Breast epithelium (tissue), 4 donors: ENCODE measurements around the gene FAM131C. TPM values are rescaled to one million over a fixed set of nuclear protein-coding genes. Genes with fewer than 3 reads are reported as not detected.
"Not testable (repeated sequence)": the region's sequence is repeated elsewhere in the genome, so short reads cannot be mapped to it uniquely, and the experiment has no call there.

Experiments used
- DNase-seq, 2 donors: peaks; one replicate each; pipeline ENCODE4 v3.0.0-alpha.2; 2019; ENCODE audit warnings: low spot score in 2 of 2
- H3K27ac ChIP-seq, 2 donors: fragments of 200-600 bp; sonication (generic) in 1 of 2; one replicate each; pipeline ENCODE4 v1.5.1; 2016 to 2019; ENCODE audit warnings: mild to moderate bottlenecking in 1 of 2
- H3K27me3 ChIP-seq, 2 donors: fragments of 200-600 bp; sonication (generic) in 1 of 2; one replicate each; pipeline versions ENCODE4 v1.5.1 to v1.6.0; 2017 to 2019; ENCODE audit warnings: control low read depth in 1 of 2, mild to moderate bottlenecking in 1 of 2
- H3K36me3 ChIP-seq: fragments of 200-600 bp; one replicate; pipeline ENCODE4 v1.5.1; 2019
- H3K4me1 ChIP-seq, 2 donors: fragments of 200-600 bp; sonication (generic); one replicate each; pipeline ENCODE4 v1.5.1; 2016 to 2019; ENCODE audit warnings: control low read depth in 1 of 2
- H3K4me3 ChIP-seq, 3 donors: fragments of 200-600 bp; sonication (generic); 1 replicate in 2 of 3; 2 replicates in 1 of 3; pipeline ENCODE4 v1.5.1; 2016 to 2019; ENCODE audit warnings: mild to moderate bottlenecking in 3 of 3, moderate library complexity in 2 of 3
- H3K9me3 ChIP-seq, 2 donors: fragments of 200-600 bp; sonication (generic) in 1 of 2; one replicate each; pipeline ENCODE4 v1.5.1; 2016 to 2019; ENCODE audit warnings: control low read depth in 1 of 2
- CTCF ChIP-seq, 3 donors: fragments of 450-650 bp; IDR thresholded peaks; one replicate each; pipeline ENCODE4 v1.5.1; 2016 to 2017; ENCODE audit warnings: antibody characterized with exemption in 3 of 3, mild to moderate bottlenecking in 3 of 3, moderate library complexity in 3 of 3
- POLR2A ChIP-seq: fragments of 450-650 bp; IDR thresholded peaks from one replicate; pipeline ENCODE4 v1.6.1; 2016; ENCODE audit warnings: antibody characterized with exemption, mild to moderate bottlenecking, moderate library complexity
- POLR2AphosphoS5 ChIP-seq, 3 donors: sonication (generic); formaldehyde crosslinking; IDR thresholded peaks; one replicate each; pipeline ENCODE4 v1.6.1; 2017; ENCODE audit warnings: antibody characterized with exemption in 3 of 3
- intact Hi-C: fragments of 100-400 bp; cut with DNase I; formaldehyde crosslinking; loops from one replicate; pipeline ENCODE4 v1.15.1; 2023; ENCODE audit warnings: low total_unique reads
- total RNA-seq, 3 donors: library from RNA; depleted of rRNA; stranded (reverse); fragments of >200 nt; gene quantifications; one replicate each; pipeline ENCODE4 v1.1.0, GENCODE V29; 2016

FAM131C gene
- total RNA-seq, 3 donors from 2014 or later, result not detected

DNA sequence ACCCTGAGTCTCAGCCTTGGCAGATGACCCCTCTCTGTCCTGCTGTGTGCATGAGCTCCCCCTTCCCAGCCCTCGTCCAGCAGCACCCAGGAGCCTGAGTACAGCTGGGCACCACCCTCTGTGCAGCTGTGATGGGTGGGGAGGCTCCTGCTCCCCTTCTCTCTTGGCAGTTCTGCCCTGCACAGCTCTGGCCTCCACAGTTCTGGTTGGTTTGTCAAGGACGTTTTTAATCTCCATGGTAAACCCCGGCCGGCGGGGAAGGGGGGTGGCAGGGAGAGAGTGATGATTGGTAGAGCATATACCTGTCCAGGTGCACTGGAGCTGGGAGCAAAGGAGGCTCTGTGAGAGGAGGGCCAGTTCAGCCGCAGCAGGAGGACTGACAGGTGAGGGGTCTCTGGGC lies 51.8 kb downstream of the FAM131C start, which contains the start of gene CLCNKA:
CLCNKA (plus strand) TSS at position 356 of the 400 bp plus-strand sequence. CDS start 584 bp downstream, outside the sequence.
- TF ChIP-seq CTCF (IDR thresholded peaks at IDR 0.05), result no peak
- TF ChIP-seq POLR2A, result no peak
- no peak for TF ChIP-seq POLR2AphosphoS5 (IDR thresholded peaks at IDR 0.05)
- no peak within 1 kb of the TSS for H3K27ac ChIP-seq
- intact Hi-C loops, result no loop called here
- no peak for DNase-seq
- no peaks in the 10 kb centered on the region for H3K9me3 ChIP-seq
- H3K36me3 ChIP-seq, result no peaks in the 10 kb centered on the region
- H3K4me1 ChIP-seq, result peaks cover 9 to 11% of the 10 kb centered on the region in 2 donors
- no peaks in the 10 kb centered on the region for H3K27me3 ChIP-seq
- no peak within 1 kb of the TSS for H3K4me3 ChIP-seq

DNA sequence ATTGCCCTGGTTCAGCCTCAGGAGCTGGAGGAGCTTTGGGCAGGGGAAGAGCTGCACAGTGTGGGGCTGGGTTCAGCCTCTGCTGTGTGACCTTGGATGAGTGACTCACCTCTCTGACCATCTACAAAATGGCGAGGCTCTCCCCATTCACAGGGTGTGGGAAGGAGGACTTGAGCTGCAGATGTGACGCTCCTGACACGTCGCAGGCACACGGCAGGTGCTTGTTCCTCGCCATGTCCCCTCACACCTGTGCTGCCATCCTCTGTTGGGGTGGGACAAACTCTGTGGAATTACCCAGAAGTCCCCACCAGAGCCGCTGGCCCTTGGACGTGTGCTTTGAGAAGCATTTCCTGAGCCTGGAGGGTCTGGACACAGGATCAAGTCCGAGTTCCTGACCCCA lies 52.6 kb downstream of the FAM131C start:
- H3K36me3 ChIP-seq, DNase-seq, H3K27ac ChIP-seq, H3K9me3 ChIP-seq, H3K27me3 ChIP-seq, intact Hi-C loops, H3K4me3 ChIP-seq: not testable (repeated sequence)
- H3K4me1 ChIP-seq, result peaks cover 9 to 11% of the 10 kb centered on the region in 2 donors

DNA sequence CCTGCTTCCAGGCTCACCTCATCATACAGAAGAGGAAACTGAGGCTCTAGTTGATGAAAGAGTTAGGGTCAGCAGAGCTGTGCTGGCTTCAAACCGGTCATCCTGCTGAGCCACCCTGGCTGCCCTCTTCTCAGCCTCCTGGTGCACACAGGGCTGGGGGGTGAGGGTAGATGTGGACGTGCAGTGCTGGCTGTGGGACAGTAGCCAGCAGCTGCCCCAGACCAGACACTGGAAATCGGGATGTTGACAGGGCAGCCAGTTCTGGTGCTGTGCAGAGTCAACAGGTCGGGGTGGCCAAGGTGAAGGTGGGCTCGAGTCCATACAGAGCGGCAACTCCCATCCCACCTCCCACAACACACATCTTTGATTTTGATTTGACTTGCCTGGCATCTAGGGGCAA lies 53.1 kb downstream of the FAM131C start:
- Histone ChIP-seq H3K27me3 (no peaks in the 10 kb centered on the region), H3K27ac (no peak overlapping the region), H3K9me3 (no peaks in the 10 kb centered on the region), H3K36me3 (no peaks in the 10 kb centered on the region), H3K4me3 (no peak overlapping the region), H3K4me1 (peaks cover 9 to 11% of the 10 kb centered on the region in 2 donors)
- intact Hi-C loops, result no loop called here
- DNase-seq, result no peak
- TF ChIP-seq POLR2AphosphoS5 (IDR thresholded peaks at IDR 0.05), result no peak
- TF ChIP-seq POLR2A, result no peak
- no peak for TF ChIP-seq CTCF (IDR thresholded peaks at IDR 0.05)

- Histone ChIP-seq H3K27me3 (no peaks in the 10 kb centered on the region), H3K4me1 (peaks cover 9 to 11% of the 10 kb centered on the region in 2 donors), H3K36me3 (no peaks in the 10 kb centered on the region), H3K4me3 (no peak overlapping the region), H3K9me3 (no peaks in the 10 kb centered on the region), H3K27ac (peak overlapping the region; percentile 85 to 90)
- intact Hi-C loops, result no loop called here
- DNase-seq, result no peak
- TF ChIP-seq CTCF (IDR thresholded peaks at IDR 0.05) (no peak), POLR2AphosphoS5 (IDR thresholded peaks at IDR 0.05) (no peak), POLR2A (no peak)
Measured at GRCh38 chr1:16019644-16020277, 53.7 kb downstream of the FAM131C start.

DNA sequence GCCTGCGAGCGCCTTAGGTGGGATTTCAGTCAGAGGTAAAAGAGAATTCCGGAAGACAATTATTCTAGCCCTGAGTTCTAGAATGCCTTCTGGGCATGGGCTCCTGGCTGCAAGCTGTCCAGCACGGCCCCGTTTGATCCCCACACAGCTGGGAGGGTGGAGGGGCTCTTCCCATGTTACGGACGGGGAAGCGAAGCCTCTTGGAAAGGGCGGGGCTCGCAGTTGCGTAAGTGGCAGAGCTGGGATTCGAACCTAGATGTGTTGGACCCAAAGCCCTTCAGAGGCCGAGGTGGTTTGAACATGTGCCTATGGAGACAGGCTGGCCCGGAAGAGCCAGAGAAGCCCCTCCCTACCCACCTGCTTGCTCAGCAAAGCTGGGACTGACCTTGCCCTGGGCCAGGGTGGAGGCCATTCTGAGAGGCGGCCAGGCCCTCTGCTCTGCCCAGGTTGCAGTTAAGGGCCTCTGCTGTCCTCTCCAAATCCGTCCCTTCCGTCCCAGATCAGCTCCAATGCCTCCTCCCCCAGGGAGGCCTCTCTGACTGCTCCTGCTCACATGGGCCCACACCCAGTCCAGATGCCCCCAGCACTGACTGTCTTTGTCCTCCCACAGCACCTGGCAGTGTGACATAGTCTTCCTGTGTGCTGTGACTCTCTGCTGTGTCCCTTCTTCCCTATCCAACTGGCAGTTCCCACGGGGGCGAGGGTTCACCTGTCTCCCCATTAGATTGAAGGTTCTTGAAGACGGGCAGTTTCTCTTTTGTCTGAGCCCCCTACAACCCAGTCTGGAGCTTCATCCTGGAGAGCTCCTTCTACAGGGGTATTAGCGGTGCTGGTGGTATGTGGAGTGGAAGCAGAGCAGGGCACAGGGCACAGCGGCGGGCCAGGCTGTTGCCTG lies 54.5 kb downstream of the FAM131C start:
- Histone ChIP-seq H3K4me3 (no peak overlapping the region), H3K27ac (peak overlapping the region; percentile 85 to 90)
- intact Hi-C loops, result no loop called here

More for the DNA sequence above, 54.5 kb downstream of the FAM131C start:
- Histone ChIP-seq H3K4me1 (peaks cover 9 to 11% of the 10 kb centered on the region in 2 donors), H3K9me3 (no peaks in the 10 kb centered on the region), H3K36me3 (no peaks in the 10 kb centered on the region), H3K27me3 (no peaks in the 10 kb centered on the region)
- DNase-seq, result no peak
- TF ChIP-seq POLR2A, result no peak
- TF ChIP-seq POLR2AphosphoS5 (IDR thresholded peaks at IDR 0.05), result no peak
- no peak for TF ChIP-seq CTCF (IDR thresholded peaks at IDR 0.05)
